ENCODE results near the gene JMJD4.

- TF ChIP-seq CTCF (IDR thresholded peaks at IDR 0.05 in 4 of 5, conservative IDR thresholded peaks at IDR 0.05 in 1 of 5) = no peak
- TF ChIP-seq POLR2A (IDR thresholded peaks at IDR 0.05) = no peak
Measured at GRCh38 chr1:227753999-227754711, 19.1 kb upstream of the JMJD4 start.

Measured in gastrocnemius medialis (tissue), 4 donors.